WTC11 (cell line): ENCODE results near the gene PRCC. TPM values are rescaled to one million over a fixed set of nuclear protein-coding genes. Genes with fewer than 3 reads are reported as not detected.

ENCODE experiments used
- ATAC-seq: fragments of 200-7000 bp; cut with Tn5 transposase; 2 replicates; pipeline ENCODE4 v1.10.0; 2021; ENCODE audit warnings: mild to moderate bottlenecking, moderate library complexity
- CTCF ChIA-PET: fragments of 300-600 bp; sonication (Branson Sonifier 250); formaldehyde crosslinking; loops from one replicate; lab custom pipeline; 2021; ENCODE audit warnings: antibody characterized with exemption; lab: Charles Lee
- POLR2A ChIA-PET: fragments of 350-600 bp; sonication (Branson Sonifier 250); formaldehyde crosslinking; loops from one replicate; lab custom pipeline; 2021; ENCODE audit warnings: antibody characterized with exemption; lab: Charles Lee
- DNase-seq: peaks from one replicate; pipeline ENCODE4 v3.0.0; 2021; ENCODE audit warnings: low spot score
- H3K27ac Mint-ChIP-seq: 2 replicates; pipeline ENCODE4 v1.8.0; 2021; ENCODE audit warnings: mixed read lengths
- H3K27me3 Mint-ChIP-seq: 2 replicates; pipeline ENCODE4 v1.8.0; 2021; ENCODE audit warnings: low read depth, mild to moderate bottlenecking, moderate library complexity, mixed read lengths
- H3K36me3 Mint-ChIP-seq: 2 replicates; pipeline ENCODE4 v1.8.0; 2021; ENCODE audit warnings: mixed read lengths
- H3K4me1 Mint-ChIP-seq: 2 replicates; pipeline ENCODE4 v1.8.0; 2022; ENCODE audit warnings: mixed read lengths
- H3K4me3 Mint-ChIP-seq: 2 replicates; pipeline ENCODE4 v1.8.0; 2021; ENCODE audit warnings: mild to moderate bottlenecking, moderate library complexity, mixed read lengths
- H3K9me3 Mint-ChIP-seq: 2 replicates; pipeline ENCODE4 v1.8.0; 2021; ENCODE audit warnings: mixed read lengths
- EMX1 ChIP-seq: fragments of 250-450 bp; sonication (Bioruptor Pico); IDR thresholded peaks from 2 replicates; pipeline ENCODE4 v1.8.0; 2021; ENCODE audit warnings: mild to moderate bottlenecking
- FOXK1 ChIP-seq: sonication (generic); formaldehyde crosslinking; IDR thresholded peaks from 2 replicates; pipeline ENCODE4 v1.8.0; 2022; ENCODE audit warnings: mild to moderate bottlenecking, moderate library complexity, missing genetic modification reagents
- FOXP1 ChIP-seq: sonication (generic); formaldehyde crosslinking; IDR thresholded peaks from 2 replicates; pipeline ENCODE4 v1.8.0; 2022; ENCODE audit warnings: missing genetic modification reagents, mild to moderate bottlenecking, moderate library complexity, borderline replicate concordance
- GABPB1 ChIP-seq: sonication (generic); formaldehyde crosslinking; IDR thresholded peaks from 2 replicates; pipeline ENCODE4 v1.8.1; 2023; ENCODE audit warnings: mild to moderate bottlenecking, missing genetic modification reagents
- MYBL2 ChIP-seq: sonication (generic); formaldehyde crosslinking; IDR thresholded peaks from 2 replicates; pipeline ENCODE4 v1.8.1; 2023; ENCODE audit warnings: mild to moderate bottlenecking, moderate library complexity, missing genetic modification reagents
- NR2C2 ChIP-seq: sonication (generic); formaldehyde crosslinking; IDR thresholded peaks from 2 replicates; pipeline ENCODE4 v1.8.0; 2022; ENCODE audit warnings: mild to moderate bottlenecking, missing genetic modification reagents
- OVOL2 ChIP-seq: fragments of 250-450 bp; sonication (Bioruptor Pico); IDR thresholded peaks from 2 replicates; pipeline ENCODE4 v1.9.0; 2021; ENCODE audit warnings: mild to moderate bottlenecking, borderline replicate concordance
- RELA ChIP-seq: sonication (generic); formaldehyde crosslinking; IDR thresholded peaks from 2 replicates; pipeline ENCODE4 v1.8.1; 2022; ENCODE audit warnings: missing genetic modification reagents, mild to moderate bottlenecking, borderline replicate concordance
- SMAD3 ChIP-seq: sonication (generic); formaldehyde crosslinking; IDR thresholded peaks from 2 replicates; pipeline ENCODE4 v1.8.0; 2022; ENCODE audit warnings: missing genetic modification reagents, mild to moderate bottlenecking, borderline replicate concordance
- SMAD4 ChIP-seq: sonication (generic); formaldehyde crosslinking; IDR thresholded peaks from 2 replicates; pipeline ENCODE4 v1.8.0; 2022; ENCODE audit warnings: mild to moderate bottlenecking, missing genetic modification reagents
- TEAD1 ChIP-seq: sonication (generic); formaldehyde crosslinking; IDR thresholded peaks from 2 replicates; pipeline ENCODE4 v1.8.0; 2022; ENCODE audit warnings: mild to moderate bottlenecking, missing genetic modification reagents
- TP53 ChIP-seq: sonication (generic); formaldehyde crosslinking; IDR thresholded peaks from 2 replicates; pipeline ENCODE4 v1.8.1; 2023; ENCODE audit warnings: mild to moderate bottlenecking, missing genetic modification reagents
- ZNF138 ChIP-seq: sonication (generic); formaldehyde crosslinking; conservative IDR thresholded peaks from 2 replicates; pipeline ENCODE4 v1.8.1; 2022; ENCODE audit warnings: mild to moderate bottlenecking, moderate library complexity, missing genetic modification reagents
- ZNF263 ChIP-seq: sonication (generic); formaldehyde crosslinking; IDR thresholded peaks from 2 replicates; pipeline ENCODE4 v1.8.1; 2022; ENCODE audit warnings: low read depth, mild to moderate bottlenecking, moderate library complexity, missing genetic modification reagents
- ZNF317 ChIP-seq: sonication (generic); formaldehyde crosslinking; IDR thresholded peaks from 2 replicates; pipeline ENCODE4 v1.8.1; 2023; ENCODE audit warnings: low read depth, mild to moderate bottlenecking, moderate library complexity, missing genetic modification reagents, borderline replicate concordance
- ZNF396 ChIP-seq: fragments of 250-450 bp; sonication (Bioruptor Pico); IDR thresholded peaks from 2 replicates; pipeline ENCODE4 v1.8.0; 2021; ENCODE audit warnings: mild to moderate bottlenecking, moderate library complexity, borderline replicate concordance
- ZNF423 ChIP-seq: fragments of 250-450 bp; sonication (Bioruptor Pico); IDR thresholded peaks from 2 replicates; pipeline ENCODE4 v2.1.2; 2022; ENCODE audit warnings: mild to moderate bottlenecking, moderate library complexity
- ZNF671 ChIP-seq: fragments of 250-450 bp; sonication (Bioruptor Pico); IDR thresholded peaks from 2 replicates; pipeline ENCODE4 v1.8.0; 2021; ENCODE audit warnings: mild to moderate bottlenecking
- total RNA-seq: library from RNA; stranded (reverse); gene quantifications from 3 replicates; pipeline ENCODE4 v1.2.3, GENCODE V29; 2021
- TF ChIP-seq, protein P1 (sequence below): sonication (generic); formaldehyde crosslinking; IDR thresholded peaks from 2 replicates; pipeline ENCODE4 v1.8.0; 2023; ENCODE audit warnings: missing genetic modification reagents
- TF ChIP-seq, protein P2 (sequence below): sonication (generic); formaldehyde crosslinking; IDR thresholded peaks from 2 replicates; pipeline ENCODE4 v1.8.1; 2023; ENCODE audit warnings: mild to moderate bottlenecking, missing genetic modification reagents
- TF ChIP-seq, protein P3 (sequence below): fragments of 250-450 bp; sonication (Bioruptor Pico); IDR thresholded peaks from 2 replicates; pipeline ENCODE4 v1.9.0; 2021; ENCODE audit warnings: mild to moderate bottlenecking
- TF ChIP-seq, protein P4 (sequence below): sonication (generic); formaldehyde crosslinking; IDR thresholded peaks from 2 replicates; pipeline ENCODE4 v1.8.1; 2023; ENCODE audit warnings: mild to moderate bottlenecking, missing genetic modification reagents, moderate library complexity
- TF ChIP-seq, protein P5 (sequence below): sonication (generic); formaldehyde crosslinking; IDR thresholded peaks from 2 replicates; pipeline ENCODE4 v1.8.1; 2023; ENCODE audit warnings: mild to moderate bottlenecking, missing genetic modification reagents, borderline replicate concordance
- TF ChIP-seq, protein P6 (sequence below): sonication (generic); formaldehyde crosslinking; IDR thresholded peaks from 2 replicates; pipeline ENCODE4 v1.8.1; 2022; ENCODE audit warnings: mild to moderate bottlenecking, missing genetic modification reagents, moderate library complexity, borderline replicate concordance

PRCC gene
- total RNA-seq, 1 experiment from 2014 or later, result 97.4 TPM

DNA sequence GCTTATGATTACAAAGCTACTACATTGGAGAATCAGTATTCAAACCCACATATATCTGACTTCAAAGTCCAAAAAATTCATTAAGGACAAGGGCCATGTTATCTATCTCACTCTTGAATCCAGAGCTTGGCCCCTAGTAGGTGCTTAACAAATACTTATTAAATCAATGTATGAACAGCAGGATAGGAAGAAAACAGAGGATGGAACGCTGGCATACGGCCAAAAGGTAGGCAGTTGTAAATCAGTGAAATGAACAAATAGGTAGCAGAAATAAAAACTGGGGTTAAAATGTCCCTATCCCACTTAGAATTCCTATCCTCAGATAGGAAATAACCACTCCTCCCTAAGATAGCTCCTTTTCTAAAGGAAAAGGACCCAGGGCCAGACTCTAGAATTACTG lies 28.4 kb upstream of the PRCC start:
- no peak for ATAC-seq
- Mint-ChIP-seq H3K4me1 (peaks cover 14% of the 10 kb centered on the region), H3K27me3 (no peaks in the 10 kb centered on the region), H3K4me3 (peak overlapping the region; percentile 31; the same call in 1 of the 2 replicates), H3K36me3 (peaks cover 24% of the 10 kb centered on the region), H3K27ac (0 out of 2 replicates have a peak overlapping the region, but pooled peaks have one; percentile 41), H3K9me3 (no peaks in the 10 kb centered on the region)
- DNase-seq, result no peak
- TF ChIP-seq, protein P1, sequence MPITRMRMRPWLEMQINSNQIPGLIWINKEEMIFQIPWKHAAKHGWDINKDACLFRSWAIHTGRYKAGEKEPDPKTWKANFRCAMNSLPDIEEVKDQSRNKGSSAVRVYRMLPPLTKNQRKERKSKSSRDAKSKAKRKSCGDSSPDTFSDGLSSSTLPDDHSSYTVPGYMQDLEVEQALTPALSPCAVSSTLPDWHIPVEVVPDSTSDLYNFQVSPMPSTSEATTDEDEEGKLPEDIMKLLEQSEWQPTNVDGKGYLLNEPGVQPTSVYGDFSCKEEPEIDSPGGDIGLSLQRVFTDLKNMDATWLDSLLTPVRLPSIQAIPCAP, result no peak
- TF ChIP-seq, protein P2, sequence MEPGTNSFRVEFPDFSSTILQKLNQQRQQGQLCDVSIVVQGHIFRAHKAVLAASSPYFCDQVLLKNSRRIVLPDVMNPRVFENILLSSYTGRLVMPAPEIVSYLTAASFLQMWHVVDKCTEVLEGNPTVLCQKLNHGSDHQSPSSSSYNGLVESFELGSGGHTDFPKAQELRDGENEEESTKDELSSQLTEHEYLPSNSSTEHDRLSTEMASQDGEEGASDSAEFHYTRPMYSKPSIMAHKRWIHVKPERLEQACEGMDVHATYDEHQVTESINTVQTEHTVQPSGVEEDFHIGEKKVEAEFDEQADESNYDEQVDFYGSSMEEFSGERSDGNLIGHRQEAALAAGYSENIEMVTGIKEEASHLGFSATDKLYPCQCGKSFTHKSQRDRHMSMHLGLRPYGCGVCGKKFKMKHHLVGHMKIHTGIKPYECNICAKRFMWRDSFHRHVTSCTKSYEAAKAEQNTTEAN (CRISPR knock-in tag), result no peak
- TF ChIP-seq SMAD4 (CRISPR knock-in tag), result no peak
- TF ChIP-seq, protein P3, sequence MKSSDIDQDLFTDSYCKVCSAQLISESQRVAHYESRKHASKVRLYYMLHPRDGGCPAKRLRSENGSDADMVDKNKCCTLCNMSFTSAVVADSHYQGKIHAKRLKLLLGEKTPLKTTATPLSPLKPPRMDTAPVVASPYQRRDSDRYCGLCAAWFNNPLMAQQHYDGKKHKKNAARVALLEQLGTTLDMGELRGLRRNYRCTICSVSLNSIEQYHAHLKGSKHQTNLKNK (CRISPR knock-in tag), result no peak
- no peak for TF ChIP-seq OVOL2 (CRISPR knock-in tag)
- TF ChIP-seq NR2C2 (CRISPR knock-in tag), result no peak
- TF ChIP-seq ZNF423, result no peak
- no peak for TF ChIP-seq TEAD1
- TF ChIP-seq, protein P4, sequence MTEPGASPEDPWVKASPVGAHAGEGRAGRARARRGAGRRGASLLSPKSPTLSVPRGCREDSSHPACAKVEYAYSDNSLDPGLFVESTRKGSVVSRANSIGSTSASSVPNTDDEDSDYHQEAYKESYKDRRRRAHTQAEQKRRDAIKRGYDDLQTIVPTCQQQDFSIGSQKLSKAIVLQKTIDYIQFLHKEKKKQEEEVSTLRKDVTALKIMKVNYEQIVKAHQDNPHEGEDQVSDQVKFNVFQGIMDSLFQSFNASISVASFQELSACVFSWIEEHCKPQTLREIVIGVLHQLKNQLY (CRISPR knock-in tag), result no peak
- no peak for TF ChIP-seq ZNF138 (CRISPR knock-in tag)
- no peak for TF ChIP-seq ZNF317
- TF ChIP-seq RELA (CRISPR knock-in tag), result no peak
- no peak for TF ChIP-seq EMX1
- no peak for TF ChIP-seq MYBL2 (CRISPR knock-in tag)
- TF ChIP-seq, protein P5, sequence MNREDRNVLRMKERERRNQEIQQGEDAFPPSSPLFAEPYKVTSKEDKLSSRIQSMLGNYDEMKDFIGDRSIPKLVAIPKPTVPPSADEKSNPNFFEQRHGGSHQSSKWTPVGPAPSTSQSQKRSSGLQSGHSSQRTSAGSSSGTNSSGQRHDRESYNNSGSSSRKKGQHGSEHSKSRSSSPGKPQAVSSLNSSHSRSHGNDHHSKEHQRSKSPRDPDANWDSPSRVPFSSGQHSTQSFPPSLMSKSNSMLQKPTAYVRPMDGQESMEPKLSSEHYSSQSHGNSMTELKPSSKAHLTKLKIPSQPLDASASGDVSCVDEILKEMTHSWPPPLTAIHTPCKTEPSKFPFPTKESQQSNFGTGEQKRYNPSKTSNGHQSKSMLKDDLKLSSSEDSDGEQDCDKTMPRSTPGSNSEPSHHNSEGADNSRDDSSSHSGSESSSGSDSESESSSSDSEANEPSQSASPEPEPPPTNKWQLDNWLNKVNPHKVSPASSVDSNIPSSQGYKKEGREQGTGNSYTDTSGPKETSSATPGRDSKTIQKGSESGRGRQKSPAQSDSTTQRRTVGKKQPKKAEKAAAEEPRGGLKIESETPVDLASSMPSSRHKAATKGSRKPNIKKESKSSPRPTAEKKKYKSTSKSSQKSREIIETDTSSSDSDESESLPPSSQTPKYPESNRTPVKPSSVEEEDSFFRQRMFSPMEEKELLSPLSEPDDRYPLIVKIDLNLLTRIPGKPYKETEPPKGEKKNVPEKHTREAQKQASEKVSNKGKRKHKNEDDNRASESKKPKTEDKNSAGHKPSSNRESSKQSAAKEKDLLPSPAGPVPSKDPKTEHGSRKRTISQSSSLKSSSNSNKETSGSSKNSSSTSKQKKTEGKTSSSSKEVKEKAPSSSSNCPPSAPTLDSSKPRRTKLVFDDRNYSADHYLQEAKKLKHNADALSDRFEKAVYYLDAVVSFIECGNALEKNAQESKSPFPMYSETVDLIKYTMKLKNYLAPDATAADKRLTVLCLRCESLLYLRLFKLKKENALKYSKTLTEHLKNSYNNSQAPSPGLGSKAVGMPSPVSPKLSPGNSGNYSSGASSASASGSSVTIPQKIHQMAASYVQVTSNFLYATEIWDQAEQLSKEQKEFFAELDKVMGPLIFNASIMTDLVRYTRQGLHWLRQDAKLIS (CRISPR knock-in tag), result no peak
- ChIA-PET CTCF (interaction anchor here (1.0 to 1.1 kb wide), 2 partner anchors 13 to 50 kb away, joined by 3 read pairs; no protein-coding TSS in a partner anchor), POLR2A (no interaction called here)

DNA sequence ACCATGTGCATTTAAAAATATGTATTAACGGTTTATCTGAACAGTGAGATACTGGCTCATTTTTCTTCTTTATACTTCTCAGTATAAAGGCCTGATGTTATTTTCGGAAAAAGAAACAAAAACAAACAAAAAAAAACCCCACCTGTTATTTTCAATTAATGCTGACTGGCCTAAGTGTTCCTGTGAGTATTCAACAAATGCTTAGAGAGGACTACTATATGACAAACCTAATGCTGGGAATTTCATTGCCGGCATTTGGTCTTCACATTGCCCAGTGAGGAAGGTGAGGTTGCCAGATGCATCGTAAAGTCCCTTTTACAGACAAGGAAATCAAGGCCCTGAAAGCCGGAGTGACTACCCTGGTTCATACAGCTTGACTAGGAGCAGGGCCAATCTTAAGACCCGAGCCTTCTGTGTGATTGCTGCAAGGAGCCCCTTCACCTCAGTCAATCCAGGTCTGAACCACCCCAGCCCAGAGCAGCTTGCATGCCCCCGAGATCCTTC lies 27.0 kb upstream of the PRCC start:
- ChIA-PET CTCF (interaction anchor here (1.0 to 2.2 kb wide), 8 partner anchors 12 to 120 kb away, joined by 3 to 42 read pairs (median 10); partner anchors contain the start of genes ISG20L2, METTL25B and NTRK1), POLR2A (interaction anchor here (0.5 to 2.1 kb wide), 14 partner anchors 10 to 594 kb away, joined by 3 to 36 read pairs (median 6); partner anchors contain the start of genes HDGF, ISG20L2, METTL25B and PRCC)
- peak; percentile 11 for ATAC-seq
- Mint-ChIP-seq H3K27ac (peak overlapping the region; percentile 98), H3K4me3 (peak overlapping the region; percentile 90), H3K4me1 (peaks cover 18% of the 10 kb centered on the region), H3K36me3 (peaks cover 26% of the 10 kb centered on the region), H3K27me3 (no peaks in the 10 kb centered on the region), H3K9me3 (no peaks in the 10 kb centered on the region)
- no peak for DNase-seq
- TF ChIP-seq FOXP1 (CRISPR knock-in tag) (no peak), SMAD3 (CRISPR knock-in tag) (no peak), TP53 (CRISPR knock-in tag) (no peak), ZNF671 (CRISPR knock-in tag) (no peak), FOXK1 (no peak), ZNF396 (CRISPR knock-in tag) (no peak), GABPB1 (CRISPR knock-in tag) (no peak), ZNF263 (no peak)
- TF ChIP-seq, protein P6, sequence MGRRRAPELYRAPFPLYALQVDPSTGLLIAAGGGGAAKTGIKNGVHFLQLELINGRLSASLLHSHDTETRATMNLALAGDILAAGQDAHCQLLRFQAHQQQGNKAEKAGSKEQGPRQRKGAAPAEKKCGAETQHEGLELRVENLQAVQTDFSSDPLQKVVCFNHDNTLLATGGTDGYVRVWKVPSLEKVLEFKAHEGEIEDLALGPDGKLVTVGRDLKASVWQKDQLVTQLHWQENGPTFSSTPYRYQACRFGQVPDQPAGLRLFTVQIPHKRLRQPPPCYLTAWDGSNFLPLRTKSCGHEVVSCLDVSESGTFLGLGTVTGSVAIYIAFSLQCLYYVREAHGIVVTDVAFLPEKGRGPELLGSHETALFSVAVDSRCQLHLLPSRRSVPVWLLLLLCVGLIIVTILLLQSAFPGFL (CRISPR knock-in tag), result no peak
- TF ChIP-seq, protein P5 (CRISPR knock-in tag), result no peak
